HCT116 (cell line): ENCODE measurements around the gene PSORS1C2. TPM values are rescaled to one million over a fixed set of nuclear protein-coding genes. Genes with fewer than 3 reads are reported as not detected.

Experiments
- ATAC-seq: fragments of 200-7000 bp; cut with Tn5 transposase; 2 replicates; pipeline ENCODE4 v1.9.1; 2020; ENCODE audit warnings: mild to moderate bottlenecking, moderate library complexity
- BruUV-seq: library from RNA; stranded (reverse); fragments of 400-500 nt; replicated peaks from 2 replicates; lab custom pipeline; 2021; lab: Mats Ljungman, UMichigan
- CTCF ChIA-PET: fragments of 300-600 bp; sonication (Branson Sonifier 250); formaldehyde crosslinking; loops from one replicate; lab custom pipeline; 2021; ENCODE audit warnings: antibody characterized with exemption; lab: Charles Lee
- POLR2A ChIA-PET: fragments of 300-600, 350-600 bp; sonication (Branson Sonifier 250); formaldehyde crosslinking; loops from one replicate; lab custom pipeline; 2021; ENCODE audit warnings: antibody characterized with exemption; lab: Charles Lee
- RAD21 ChIA-PET, 2 experiments: fragments of 300-600 bp; sonication (Branson Sonifier 250); formaldehyde crosslinking; loops; one replicate each; lab custom pipeline; 2023; ENCODE audit warnings: low total read pairs in 2 of 2; ENCODE audit not compliant: uncharacterized antibody in 2 of 2, unreplicated experiment in 2 of 2, low non-redundant PET in 1 of 2; lab: Charles Lee
- DNase-seq: peaks from one replicate; pipeline ENCODE4 v3.0.0-alpha.2; 2010; ENCODE audit warnings: low read depth, low spot score
- H2AFZ ChIP-seq: fragments of 200-600 bp; shearing (Covaris generic), sonication (generic); 2 replicates; pipeline ENCODE4 v1.6.1; 2017; ENCODE audit warnings: low read depth, mixed run types, mixed read lengths, antibody characterized with exemption, low read length; ENCODE audit not compliant: poor library complexity, severe bottlenecking
- H3K27ac ChIP-seq: 2 replicates; pipeline ENCODE4 v1.5.1; 2012; ENCODE audit warnings: low read depth, low read length
- H3K27me3 ChIP-seq: fragments of 200-600 bp; sonication (generic); 2 replicates; pipeline ENCODE4 v1.6.1; 2016; ENCODE audit warnings: mixed run types, low read length, mixed read lengths; ENCODE audit not compliant: insufficient read depth
- H3K36me3 ChIP-seq, 2 experiments: fragments of 200-500 bp in 1 of 2; fragments of 200-600 bp in 1 of 2; sonication (Bioruptor generic) in 1 of 2; sonication (generic) in 1 of 2; 2 replicates each; pipeline versions ENCODE4 v1.5.1 to v1.6.1; 2014 to 2016; ENCODE audit warnings: low read length in 2 of 2, inconsistent platforms in 1 of 2, mixed read lengths in 1 of 2, mixed run types in 1 of 2; ENCODE audit not compliant: insufficient read depth in 2 of 2, control insufficient read depth in 1 of 2
- H3K4me1 ChIP-seq, 2 experiments: fragments of 200-600 bp in 1 of 2; sonication (generic) in 1 of 2; 2 replicates each; pipeline versions ENCODE4 v1.5.1 to v1.6.1; 2012 to 2017; ENCODE audit warnings: low read length in 2 of 2, inconsistent platforms in 1 of 2, mild to moderate bottlenecking in 1 of 2, mixed read lengths in 1 of 2, mixed run types in 1 of 2, moderate library complexity in 1 of 2; ENCODE audit not compliant: insufficient read depth in 2 of 2, control insufficient read depth in 1 of 2
- H3K4me2 ChIP-seq: fragments of 200-600 bp; sonication (generic); 2 replicates; pipeline ENCODE4 v1.6.1; 2017; ENCODE audit warnings: mixed run types, low read length, mixed read lengths
- H3K4me3 ChIP-seq, 2 experiments: fragments of 200-600 bp in 1 of 2; sonication (generic) in 1 of 2; replicated peaks in 1 of 2; 2 replicates each; pipeline ENCODE4 v1.5.1; 2011 to 2016; ENCODE audit warnings: low read length in 2 of 2, control low read depth in 1 of 2, low read depth in 1 of 2, mild to moderate bottlenecking in 1 of 2, mixed read lengths in 1 of 2, mixed run types in 1 of 2
- H3K79me2 ChIP-seq: fragments of 200-600 bp; sonication (generic); 2 replicates; pipeline ENCODE4 v1.6.1; 2017; ENCODE audit warnings: mild to moderate bottlenecking, mixed run types, low read length, moderate library complexity, mixed read lengths; ENCODE audit not compliant: insufficient read depth
- H3K9ac ChIP-seq: fragments of 200-600 bp; sonication (generic); 2 replicates; pipeline ENCODE4 v1.6.1; 2016; ENCODE audit warnings: low read length, mixed read lengths
- H3K9me2 ChIP-seq: fragments of 200-600 bp; sonication (generic), shearing (Covaris generic); 2 replicates; pipeline ENCODE4 v1.6.1; 2017; ENCODE audit warnings: mixed run types, mild to moderate bottlenecking, moderate library complexity; ENCODE audit not compliant: insufficient read depth
- H3K9me3 ChIP-seq, 2 experiments: fragments of 200-500 bp in 1 of 2; fragments of 200-600 bp in 1 of 2; sonication (Bioruptor generic) in 1 of 2; sonication (generic) in 1 of 2; 2 replicates each; pipeline ENCODE4 v1.6.1; 2014 to 2017; ENCODE audit warnings: low read length in 2 of 2, mixed read lengths in 2 of 2, inconsistent platforms in 1 of 2, low read depth in 1 of 2, mild to moderate bottlenecking in 1 of 2, mixed run types in 1 of 2, moderate library complexity in 1 of 2; ENCODE audit not compliant: control insufficient read depth in 1 of 2, insufficient read depth in 1 of 2
- H4K20me1 ChIP-seq: fragments of 200-600 bp; sonication (generic), shearing (Covaris generic); 2 replicates; pipeline ENCODE4 v1.6.1; 2017; ENCODE audit warnings: mixed run types, mild to moderate bottlenecking, moderate library complexity; ENCODE audit not compliant: insufficient read depth
- ATF3 ChIP-seq: IDR thresholded peaks from 2 replicates; pipeline ENCODE4 v1.6.1; 2012
- CBX3 ChIP-seq: IDR thresholded peaks from 2 replicates; pipeline ENCODE4 v1.6.1; 2012; ENCODE audit warnings: low read depth
- ELF1 ChIP-seq: IDR thresholded peaks from 2 replicates; pipeline ENCODE4 v1.6.1; 2012; ENCODE audit warnings: low read depth, borderline replicate concordance
- EZH2 ChIP-seq: fragments of 200-600 bp; sonication (generic); IDR thresholded peaks from 2 replicates; pipeline ENCODE4 v1.6.1; 2017; ENCODE audit warnings: antibody characterized with exemption, mixed run types
- EZH2phosphoT487 ChIP-seq: fragments of 200-600 bp; IDR thresholded peaks from 2 replicates; pipeline ENCODE4 v1.6.1; 2018; ENCODE audit warnings: antibody characterized with exemption, borderline replicate concordance
- MAX ChIP-seq: IDR thresholded peaks from 2 replicates; pipeline ENCODE4 v1.6.1; 2012
- POLR2A ChIP-seq: IDR thresholded peaks from 2 replicates; pipeline ENCODE4 v1.7.0; 2011; ENCODE audit warnings: borderline replicate concordance; ENCODE audit not compliant: insufficient read depth, insufficient read length; ENCODE audit errors: extremely low read depth
- POLR2AphosphoS5 ChIP-seq: IDR thresholded peaks from 2 replicates; pipeline ENCODE4 v1.6.1; 2011; ENCODE audit warnings: mild to moderate bottlenecking, low read depth, low read length, moderate library complexity
- RAD21 ChIP-seq: IDR thresholded peaks from 2 replicates; pipeline ENCODE4 v1.6.1; 2012; ENCODE audit warnings: low read depth, mild to moderate bottlenecking
- REST ChIP-seq: IDR thresholded peaks from 2 replicates; pipeline ENCODE4 v1.6.1; 2012; ENCODE audit warnings: low read depth
- SIN3A ChIP-seq: IDR thresholded peaks from 2 replicates; pipeline ENCODE4 v1.6.1; 2012; ENCODE audit warnings: low read depth
- SP1 ChIP-seq: IDR thresholded peaks from 2 replicates; pipeline ENCODE4 v1.6.1; 2012; ENCODE audit warnings: low read depth
- YY1 ChIP-seq: IDR thresholded peaks from 2 replicates; pipeline ENCODE4 v1.6.1; 2011; ENCODE audit warnings: low read length, low read depth, moderate library complexity, mild to moderate bottlenecking; ENCODE audit not compliant: insufficient replicate concordance; ENCODE audit errors: extremely low read depth
- ZBTB33 ChIP-seq: IDR thresholded peaks from 2 replicates; pipeline ENCODE4 v1.6.1; 2011; ENCODE audit warnings: mild to moderate bottlenecking, low read length, moderate library complexity; ENCODE audit not compliant: insufficient replicate concordance; ENCODE audit errors: extremely low read depth
- ZFX ChIP-seq: fragments of 450-650 bp; IDR thresholded peaks from 2 replicates; pipeline ENCODE4 v1.6.1; 2017
- ZNF274 ChIP-seq: fragments of 200-500 bp; sonication (Bioruptor generic); IDR thresholded peaks from 2 replicates; pipeline ENCODE4 v1.6.1; 2014; ENCODE audit warnings: mild to moderate bottlenecking, low read depth, low read length, inconsistent platforms
- intact Hi-C: fragments of 100-400 bp; cut with micrococcal nuclease; formaldehyde crosslinking; loops from 2 replicates; pipeline ENCODE4 v1.10.0; 2022
- total RNA-seq: library from RNA; stranded (reverse); gene quantifications from one replicate; pipeline ENCODE4 v1.2.1, GENCODE V29; 2021; ENCODE audit not compliant: unreplicated experiment

Gene PSORS1C2
- total RNA-seq, 1 experiment from 2014 or later, result not detected

GRCh38 chr6:31112478-31112877 lies 26.4 kb downstream of the PSORS1C2 start, which contains the start of gene C6orf15:
TSS of gene C6orf15 (minus strand) at chr6:31112575. CDS start at chr6:31112555, 20 bp downstream.
- Histone ChIP-seq H3K36me3 (no peaks in the 10 kb centered on the region), H3K4me1 (peaks cover 29 to 51% of the 10 kb centered on the region in 2 experiments), H2AFZ (no peak within 1 kb of the TSS), H3K4me3 (no peak within 1 kb of the TSS), H3K9ac (no peak within 1 kb of the TSS), H3K4me2 (peak within 1 kb of the TSS; percentile 92), H3K9me3 (no peaks in the 10 kb centered on the region), H3K27me3 (no peaks in the 10 kb centered on the region), H4K20me1 (no peaks in the 10 kb centered on the region), H3K27ac (peak within 1 kb of the TSS; percentile 83; the same call in 1 of the 2 replicates)
- POLR2A ChIA-PET, result no interaction called here
- no peak for DNase-seq
- intact Hi-C loops, result no loop called here
- ATAC-seq, result no peak
- CTCF ChIA-PET, result interaction anchor here (1.0 kb wide), 1 partner anchor 10 kb away, joined by 3 read pairs; no protein-coding TSS in a partner anchor
- TF ChIP-seq SP1, result no peak
- TF ChIP-seq EZH2, result no peak
- no peak for TF ChIP-seq YY1
- no peak for TF ChIP-seq ZBTB33
- no peak for TF ChIP-seq EZH2phosphoT487
- TF ChIP-seq ZNF274, result no peak
- TF ChIP-seq ELF1, result no peak
- TF ChIP-seq ATF3, result no peak
- TF ChIP-seq RAD21, result no peak
- TF ChIP-seq POLR2AphosphoS5, result no peak
- TF ChIP-seq ZFX, result no peak
- TF ChIP-seq REST, result no peak
- no peak for TF ChIP-seq SIN3A
- no peak for TF ChIP-seq CBX3
- TF ChIP-seq MAX, result no peak
- no peak for TF ChIP-seq POLR2A
- TF ChIP-seq, all 23 proteins: peak for 0
- BruUV-seq, result no TSS peak
- no peaks in the 10 kb centered on the region for H3K9me2 ChIP-seq
- H3K79me2 ChIP-seq, result peaks cover 8% of the 10 kb centered on the region; the same call in 1 of the 2 replicates
- RAD21 ChIA-PET, result no interaction called here
